ENCODE data around the gene HMOX2.

Gene HMOX2

GRCh38 chr16:4437366-4437765, 38.8 kb upstream of the HMOX2 start:
- H3K4me1 ChIP-seq (ENCODE audit: low read length) = no peaks in the 10 kb centered on the region
- TF ChIP-seq EZH2phosphoT487 (IDR thresholded peaks at IDR 0.05; ENCODE audit: low read depth) (no peak), CTCF (IDR thresholded peaks at IDR 0.05; ENCODE audit: low read depth, low read length) (no peak)
- no peak overlapping the region for H3K4me2 ChIP-seq (ENCODE audit: low read length)
- H3K27ac ChIP-seq (ENCODE audit: low read length) = no peak overlapping the region
- no peaks in the 10 kb centered on the region for H3K27me3 ChIP-seq (ENCODE audit: low read depth, low read length)
- peaks cover 23% of the 10 kb centered on the region for H3K79me2 ChIP-seq (ENCODE audit: low read length)
- no peaks in the 10 kb centered on the region for H4K20me1 ChIP-seq (ENCODE audit: insufficient read depth, low read length)
- H3K36me3 ChIP-seq (replicated peaks; ENCODE audit: low read depth, low read length) = peaks cover 49% of the 10 kb centered on the region
- no peak overlapping the region for H2AFZ ChIP-seq (ENCODE audit: low read depth, low read length)
- H3K4me3 ChIP-seq (ENCODE audit: low read length) = no peak overlapping the region
- H3K9ac ChIP-seq (ENCODE audit: low read length) = no peak overlapping the region
- H3K9me3 ChIP-seq (ENCODE audit: insufficient read depth, low read length) = no peaks in the 10 kb centered on the region

GRCh38 chr16:4442371-4442770, 33.8 kb upstream of the HMOX2 start:
- Histone ChIP-seq H3K4me2 (ENCODE audit: low read length) (no peak overlapping the region), H3K4me1 (ENCODE audit: low read length) (no peaks in the 10 kb centered on the region), H3K79me2 (ENCODE audit: low read length) (no peaks in the 10 kb centered on the region), H3K4me3 (ENCODE audit: low read length) (no peak overlapping the region), H3K27ac (ENCODE audit: low read length) (no peak overlapping the region), H3K9ac (ENCODE audit: low read length) (no peak overlapping the region), H2AFZ (ENCODE audit: low read depth, low read length) (no peak overlapping the region), H4K20me1 (ENCODE audit: insufficient read depth, low read length) (no peaks in the 10 kb centered on the region), H3K36me3 (replicated peaks; ENCODE audit: low read depth, low read length) (peaks cover 50% of the 10 kb centered on the region), H3K9me3 (ENCODE audit: insufficient read depth, low read length) (no peaks in the 10 kb centered on the region), H3K27me3 (ENCODE audit: low read depth, low read length) (no peaks in the 10 kb centered on the region)
- TF ChIP-seq EZH2phosphoT487 (IDR thresholded peaks at IDR 0.05; ENCODE audit: low read depth) (no peak), CTCF (IDR thresholded peaks at IDR 0.05; ENCODE audit: low read depth, low read length) (no peak)

GRCh38 chr16:4443271-4443670, 32.9 kb upstream of the HMOX2 start:
- H3K27me3 ChIP-seq (ENCODE audit: low read depth, low read length) = no peaks in the 10 kb centered on the region
- no peak overlapping the region for H3K4me2 ChIP-seq (ENCODE audit: low read length)
- no peak overlapping the region for H3K27ac ChIP-seq (ENCODE audit: low read length)
- no peaks in the 10 kb centered on the region for H3K79me2 ChIP-seq (ENCODE audit: low read length)
- TF ChIP-seq EZH2phosphoT487 (IDR thresholded peaks at IDR 0.05; ENCODE audit: low read depth) (no peak), CTCF (IDR thresholded peaks at IDR 0.05; ENCODE audit: low read depth, low read length) (no peak)
- H2AFZ ChIP-seq (ENCODE audit: low read depth, low read length) = no peak overlapping the region
- no peaks in the 10 kb centered on the region for H4K20me1 ChIP-seq (ENCODE audit: insufficient read depth, low read length)
- no peaks in the 10 kb centered on the region for H3K9me3 ChIP-seq (ENCODE audit: insufficient read depth, low read length)
- H3K36me3 ChIP-seq (replicated peaks; ENCODE audit: low read depth, low read length) = peaks cover 51% of the 10 kb centered on the region
- H3K4me3 ChIP-seq (ENCODE audit: low read length) = no peak overlapping the region
- no peak overlapping the region for H3K9ac ChIP-seq (ENCODE audit: low read length)
- no peaks in the 10 kb centered on the region for H3K4me1 ChIP-seq (ENCODE audit: low read length)

GRCh38 chr16:4443986-4444385, 32.2 kb upstream of the HMOX2 start:
- Histone ChIP-seq H3K36me3 (replicated peaks; ENCODE audit: low read depth, low read length) (peaks cover 55% of the 10 kb centered on the region), H3K9me3 (ENCODE audit: insufficient read depth, low read length) (no peaks in the 10 kb centered on the region), H4K20me1 (ENCODE audit: insufficient read depth, low read length) (no peaks in the 10 kb centered on the region), H3K4me3 (ENCODE audit: low read length) (no peak overlapping the region), H2AFZ (ENCODE audit: low read depth, low read length) (no peak overlapping the region), H3K4me2 (ENCODE audit: low read length) (no peak overlapping the region), H3K9ac (ENCODE audit: low read length) (no peak overlapping the region), H3K27me3 (ENCODE audit: low read depth, low read length) (no peaks in the 10 kb centered on the region), H3K4me1 (ENCODE audit: low read length) (no peaks in the 10 kb centered on the region), H3K27ac (ENCODE audit: low read length) (no peak overlapping the region), H3K79me2 (ENCODE audit: low read length) (no peaks in the 10 kb centered on the region)
- TF ChIP-seq EZH2phosphoT487 (IDR thresholded peaks at IDR 0.05; ENCODE audit: low read depth) (no peak), CTCF (IDR thresholded peaks at IDR 0.05; ENCODE audit: low read depth, low read length) (no peak)

All from OCI-LY3 (cell line).